HUES6 (cell line): ENCODE data around the gene OPA3.
A peak's percentile ranks its signal among the peaks of the same experiment; 100 is the strongest.

ENCODE experiments used
- H3K27ac ChIP-seq: 2 replicates; pipeline ENCODE4 v1.7.0; 2013; ENCODE audit warnings: low read depth, mild to moderate bottlenecking, low read length, inconsistent platforms
- H3K27me3 ChIP-seq: 2 replicates; pipeline ENCODE4 v1.6.1; 2013; ENCODE audit warnings: low read length; ENCODE audit not compliant: control insufficient read depth, insufficient read depth
- H3K36me3 ChIP-seq: 2 replicates; pipeline ENCODE4 v1.6.1; 2013; ENCODE audit warnings: low read length; ENCODE audit not compliant: control insufficient read depth, insufficient read depth
- H3K4me1 ChIP-seq: 2 replicates; pipeline ENCODE4 v1.6.1; 2013; ENCODE audit warnings: low read length; ENCODE audit not compliant: control insufficient read depth, insufficient read depth
- H3K4me3 ChIP-seq: 2 replicates; pipeline ENCODE4 v1.5.1; 2013; ENCODE audit warnings: low read depth, low read length
- H3K9ac ChIP-seq: one replicate; pipeline ENCODE4 v1.6.1; 2013; ENCODE audit warnings: mild to moderate bottlenecking, low read length
- H3K9me3 ChIP-seq: 2 replicates; pipeline ENCODE4 v1.6.1; 2013; ENCODE audit warnings: low read depth, low read length; ENCODE audit not compliant: control insufficient read depth, insufficient read depth

The OPA3 gene

GRCh38 chr19:45529420-45529785 lies 55.2 kb downstream of the OPA3 start:
- Histone ChIP-seq H3K9me3 (peaks cover 16% of the 10 kb centered on the region), H3K4me3 (peak overlapping the region; percentile 70)

DNA sequence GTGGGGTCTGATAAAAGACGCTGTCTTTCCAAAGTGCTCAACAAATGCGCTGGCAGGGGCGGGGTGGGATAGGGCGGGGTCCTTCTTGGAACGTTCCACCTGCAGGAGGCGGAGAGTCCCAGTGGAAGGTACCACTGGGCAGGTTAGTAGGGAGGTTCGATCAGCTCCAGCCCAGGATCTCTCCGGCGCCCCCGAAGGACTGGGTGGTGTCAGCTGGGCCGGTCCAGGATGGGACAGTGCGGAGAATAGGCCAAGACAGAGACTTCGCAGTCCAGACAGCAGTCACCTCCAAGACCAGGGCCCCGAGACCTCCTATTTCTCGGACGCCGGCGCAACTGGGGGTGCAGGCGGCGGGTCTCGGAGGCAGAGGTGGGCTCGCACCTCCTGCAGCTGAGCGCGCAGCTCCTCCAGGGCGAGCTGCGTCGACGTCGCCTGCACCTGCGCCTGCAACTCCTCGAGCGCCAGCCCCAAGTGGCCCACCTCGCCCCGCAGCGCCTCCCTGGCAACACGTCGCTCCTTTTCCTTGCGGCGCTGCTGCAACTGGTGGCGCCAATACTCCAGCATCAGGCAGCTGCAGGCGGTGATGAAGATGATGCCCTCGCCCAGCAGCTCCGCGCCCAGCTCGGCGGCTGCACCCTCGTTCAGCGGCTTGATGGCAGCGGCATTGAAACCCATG lies 55.7 kb downstream of the OPA3 start:
- peak overlapping the region; percentile 70 for H3K4me3 ChIP-seq
- peaks cover 16% of the 10 kb centered on the region for H3K9me3 ChIP-seq
- H3K27ac ChIP-seq, result no peak overlapping the region
- H3K9ac ChIP-seq, result peak overlapping the region; percentile 26
- peaks cover 6% of the 10 kb centered on the region; the same call in 1 of the 2 replicates for H3K27me3 ChIP-seq
- peaks cover 10% of the 10 kb centered on the region for H3K4me1 ChIP-seq
- peaks cover 29% of the 10 kb centered on the region for H3K36me3 ChIP-seq

More at GRCh38 chr19:45529420-45529785, 55.2 kb downstream of the OPA3 start:
- Histone ChIP-seq H3K27me3 (peaks cover 6% of the 10 kb centered on the region; the same call in 1 of the 2 replicates), H3K9ac (no peak overlapping the region), H3K4me1 (peaks cover 10% of the 10 kb centered on the region), H3K36me3 (peaks cover 24% of the 10 kb centered on the region), H3K27ac (no peak overlapping the region)

DNA sequence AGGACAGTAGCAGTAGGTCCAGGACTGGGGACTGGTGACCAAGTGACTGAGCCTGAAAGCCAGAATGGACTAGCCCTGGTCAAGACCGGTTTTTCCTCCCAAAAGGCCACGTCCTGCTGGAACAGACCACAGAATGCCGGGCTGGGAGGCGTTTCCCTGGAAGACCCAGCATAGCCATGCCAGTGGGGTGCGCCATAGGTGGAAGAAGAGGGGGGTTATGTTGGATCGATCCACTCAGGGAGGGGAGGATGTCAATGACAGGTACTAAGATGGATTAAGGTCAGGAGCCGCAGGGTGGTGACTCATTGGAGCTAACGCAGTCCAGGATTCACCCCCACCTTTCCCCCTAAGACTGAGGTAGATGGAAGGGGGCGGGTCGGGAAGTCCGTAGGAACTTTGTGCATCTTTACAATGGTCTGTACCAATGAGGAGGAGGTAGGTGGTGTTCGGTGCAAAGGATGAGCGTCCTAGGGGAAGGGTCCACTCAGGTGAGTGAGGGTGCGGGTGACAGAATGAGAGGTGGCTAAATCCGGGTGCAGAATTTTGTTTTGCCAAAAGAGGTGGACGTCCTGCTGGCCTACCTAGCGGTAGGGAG lies 56.4 kb downstream of the OPA3 start:
- H3K9me3 ChIP-seq, result peaks cover 16% of the 10 kb centered on the region
- H3K4me3 ChIP-seq, result peak overlapping the region; percentile 70
- H3K27me3 ChIP-seq, result peaks cover 6% of the 10 kb centered on the region; the same call in 1 of the 2 replicates
- peaks cover 32% of the 10 kb centered on the region for H3K36me3 ChIP-seq
- peaks cover 10% of the 10 kb centered on the region for H3K4me1 ChIP-seq
- H3K9ac ChIP-seq, result no peak overlapping the region
- no peak overlapping the region for H3K27ac ChIP-seq

GRCh38 chr19:45527731-45528130 lies 56.9 kb downstream of the OPA3 start:
- Histone ChIP-seq H3K9ac (no peak overlapping the region), H3K27ac (no peak overlapping the region), H3K4me3 (peak overlapping the region; percentile 70), H3K4me1 (peaks cover 10% of the 10 kb centered on the region), H3K36me3 (peaks cover 34% of the 10 kb centered on the region), H3K27me3 (peaks cover 6% of the 10 kb centered on the region; the same call in 1 of the 2 replicates), H3K9me3 (peaks cover 16% of the 10 kb centered on the region)

GRCh38 chr19:45526971-45527370 lies 57.6 kb downstream of the OPA3 start:
- H3K9ac ChIP-seq, result no peak overlapping the region
- H3K36me3 ChIP-seq, result peaks cover 38% of the 10 kb centered on the region
- no peak overlapping the region for H3K4me3 ChIP-seq
- peaks cover 6% of the 10 kb centered on the region; the same call in 1 of the 2 replicates for H3K27me3 ChIP-seq
- H3K27ac ChIP-seq, result no peak overlapping the region
- peaks cover 11% of the 10 kb centered on the region for H3K9me3 ChIP-seq
- peaks cover 10% of the 10 kb centered on the region for H3K4me1 ChIP-seq

GRCh38 chr19:45526143-45526542 lies 58.5 kb downstream of the OPA3 start:
- H3K27ac ChIP-seq, result no peak overlapping the region
- peaks cover 2% of the 10 kb centered on the region; the same call in 1 of the 2 replicates for H3K9me3 ChIP-seq
- H3K4me3 ChIP-seq, result no peak overlapping the region
- peaks cover 6% of the 10 kb centered on the region; the same call in 1 of the 2 replicates for H3K27me3 ChIP-seq
- H3K36me3 ChIP-seq, result peaks cover 45% of the 10 kb centered on the region
- H3K9ac ChIP-seq, result no peak overlapping the region
- peaks cover 10% of the 10 kb centered on the region for H3K4me1 ChIP-seq

- Histone ChIP-seq H3K9ac (no peak overlapping the region), H3K27ac (no peak overlapping the region)
These were observed 60.0 kb downstream of the OPA3 start for GRCh38 chr19:45524575-45525129.

GRCh38 chr19:45523642-45524256 lies 60.9 kb downstream of the OPA3 start:
- Histone ChIP-seq H3K4me3 (no peak overlapping the region), H3K36me3 (peaks cover 62% of the 10 kb centered on the region), H3K27ac (no peak overlapping the region), H3K9me3 (no peaks in the 10 kb centered on the region), H3K9ac (no peak overlapping the region), H3K27me3 (no peaks in the 10 kb centered on the region), H3K4me1 (peaks cover 10% of the 10 kb centered on the region)

More at GRCh38 chr19:45524575-45525129, 60.0 kb downstream of the OPA3 start:
- H3K9me3 ChIP-seq, result no peaks in the 10 kb centered on the region
- peaks cover 57% of the 10 kb centered on the region for H3K36me3 ChIP-seq
- peaks cover 3% of the 10 kb centered on the region; the same call in 1 of the 2 replicates for H3K27me3 ChIP-seq
- no peak overlapping the region for H3K4me3 ChIP-seq
- peaks cover 10% of the 10 kb centered on the region for H3K4me1 ChIP-seq

- H3K4me3 ChIP-seq, result no peak overlapping the region
- H3K36me3 ChIP-seq, result peaks cover 75% of the 10 kb centered on the region
- H3K9ac ChIP-seq, result no peak overlapping the region
- H3K27me3 ChIP-seq, result no peaks in the 10 kb centered on the region
- no peak overlapping the region for H3K27ac ChIP-seq
- no peaks in the 10 kb centered on the region for H3K9me3 ChIP-seq
- no peaks in the 10 kb centered on the region; the same call in 1 of the 2 replicates for H3K4me1 ChIP-seq
These were observed 62.3 kb downstream of the OPA3 start for GRCh38 chr19:45522010-45522941.

DNA sequence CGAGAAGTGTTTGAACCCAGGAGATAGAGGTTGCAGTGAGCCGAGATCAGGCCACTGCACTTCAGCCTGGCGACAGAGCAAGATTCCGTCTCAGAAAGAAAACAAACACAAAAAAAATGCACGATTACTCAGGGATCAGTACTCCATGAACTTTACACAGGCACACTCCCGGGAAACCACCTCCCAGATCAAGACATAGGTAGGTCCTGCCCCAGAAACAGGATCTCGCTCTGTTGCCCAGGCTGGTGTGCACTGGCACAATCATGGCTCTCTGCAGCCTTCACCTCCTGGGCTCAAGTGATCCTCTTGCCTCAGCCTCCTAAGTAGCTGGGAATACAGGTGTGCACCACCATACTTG lies 66.2 kb downstream of the OPA3 start:
- peaks cover 66% of the 10 kb centered on the region for H3K36me3 ChIP-seq
- H3K27ac ChIP-seq, result no peak overlapping the region
- H3K4me1 ChIP-seq, result peaks cover 5% of the 10 kb centered on the region; the same call in 1 of the 2 replicates
- H3K27me3 ChIP-seq, result no peaks in the 10 kb centered on the region
- no peak overlapping the region for H3K4me3 ChIP-seq
- no peak overlapping the region for H3K9ac ChIP-seq
- no peaks in the 10 kb centered on the region for H3K9me3 ChIP-seq
